ENCODE results near the gene TBC1D30.

GRCh38 chr12:64813723-64814122 lies 10.7 kb upstream of the TBC1D30 start:
- TF ChIP-seq, protein P1, sequence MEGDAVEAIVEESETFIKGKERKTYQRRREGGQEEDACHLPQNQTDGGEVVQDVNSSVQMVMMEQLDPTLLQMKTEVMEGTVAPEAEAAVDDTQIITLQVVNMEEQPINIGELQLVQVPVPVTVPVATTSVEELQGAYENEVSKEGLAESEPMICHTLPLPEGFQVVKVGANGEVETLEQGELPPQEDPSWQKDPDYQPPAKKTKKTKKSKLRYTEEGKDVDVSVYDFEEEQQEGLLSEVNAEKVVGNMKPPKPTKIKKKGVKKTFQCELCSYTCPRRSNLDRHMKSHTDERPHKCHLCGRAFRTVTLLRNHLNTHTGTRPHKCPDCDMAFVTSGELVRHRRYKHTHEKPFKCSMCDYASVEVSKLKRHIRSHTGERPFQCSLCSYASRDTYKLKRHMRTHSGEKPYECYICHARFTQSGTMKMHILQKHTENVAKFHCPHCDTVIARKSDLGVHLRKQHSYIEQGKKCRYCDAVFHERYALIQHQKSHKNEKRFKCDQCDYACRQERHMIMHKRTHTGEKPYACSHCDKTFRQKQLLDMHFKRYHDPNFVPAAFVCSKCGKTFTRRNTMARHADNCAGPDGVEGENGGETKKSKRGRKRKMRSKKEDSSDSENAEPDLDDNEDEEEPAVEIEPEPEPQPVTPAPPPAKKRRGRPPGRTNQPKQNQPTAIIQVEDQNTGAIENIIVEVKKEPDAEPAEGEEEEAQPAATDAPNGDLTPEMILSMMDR (IDR thresholded peaks at IDR 0.05): no peak
- no peak for TF ChIP-seq POLR2A (IDR thresholded peaks at IDR 0.05)
